GM12801 (cell line): Measurements from ENCODE around the gene TAB2.

Experiments used
- TF ChIP-seq, protein P1 (sequence below): IDR thresholded peaks from one replicate; pipeline ENCODE4 v1.5.1; 2011; ENCODE audit warnings: control low read depth; ENCODE audit not compliant: insufficient read length; ENCODE audit errors: extremely low read depth

TAB2 gene

DNA sequence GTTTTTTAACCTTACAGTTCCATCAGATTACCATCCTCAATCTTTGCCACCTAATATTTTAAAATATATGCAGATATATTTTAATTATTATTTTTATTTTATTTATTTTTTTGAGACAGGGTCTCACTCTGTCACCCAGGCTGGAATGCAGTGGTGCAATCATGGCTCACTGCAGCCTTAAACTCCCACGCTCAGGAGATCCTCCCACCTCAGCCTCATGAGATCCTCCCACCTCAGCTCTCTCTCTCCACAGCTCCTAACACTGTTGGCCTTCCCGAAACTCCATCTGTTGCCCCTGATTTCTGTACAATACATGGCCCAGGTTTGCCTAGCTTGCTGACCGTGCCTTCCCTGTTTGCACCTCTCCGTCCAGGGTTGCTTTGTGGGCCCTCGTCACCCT, 4.4 kb upstream of the TAB2 start:
- TF ChIP-seq, protein P1, sequence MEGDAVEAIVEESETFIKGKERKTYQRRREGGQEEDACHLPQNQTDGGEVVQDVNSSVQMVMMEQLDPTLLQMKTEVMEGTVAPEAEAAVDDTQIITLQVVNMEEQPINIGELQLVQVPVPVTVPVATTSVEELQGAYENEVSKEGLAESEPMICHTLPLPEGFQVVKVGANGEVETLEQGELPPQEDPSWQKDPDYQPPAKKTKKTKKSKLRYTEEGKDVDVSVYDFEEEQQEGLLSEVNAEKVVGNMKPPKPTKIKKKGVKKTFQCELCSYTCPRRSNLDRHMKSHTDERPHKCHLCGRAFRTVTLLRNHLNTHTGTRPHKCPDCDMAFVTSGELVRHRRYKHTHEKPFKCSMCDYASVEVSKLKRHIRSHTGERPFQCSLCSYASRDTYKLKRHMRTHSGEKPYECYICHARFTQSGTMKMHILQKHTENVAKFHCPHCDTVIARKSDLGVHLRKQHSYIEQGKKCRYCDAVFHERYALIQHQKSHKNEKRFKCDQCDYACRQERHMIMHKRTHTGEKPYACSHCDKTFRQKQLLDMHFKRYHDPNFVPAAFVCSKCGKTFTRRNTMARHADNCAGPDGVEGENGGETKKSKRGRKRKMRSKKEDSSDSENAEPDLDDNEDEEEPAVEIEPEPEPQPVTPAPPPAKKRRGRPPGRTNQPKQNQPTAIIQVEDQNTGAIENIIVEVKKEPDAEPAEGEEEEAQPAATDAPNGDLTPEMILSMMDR, result no peak

DNA sequence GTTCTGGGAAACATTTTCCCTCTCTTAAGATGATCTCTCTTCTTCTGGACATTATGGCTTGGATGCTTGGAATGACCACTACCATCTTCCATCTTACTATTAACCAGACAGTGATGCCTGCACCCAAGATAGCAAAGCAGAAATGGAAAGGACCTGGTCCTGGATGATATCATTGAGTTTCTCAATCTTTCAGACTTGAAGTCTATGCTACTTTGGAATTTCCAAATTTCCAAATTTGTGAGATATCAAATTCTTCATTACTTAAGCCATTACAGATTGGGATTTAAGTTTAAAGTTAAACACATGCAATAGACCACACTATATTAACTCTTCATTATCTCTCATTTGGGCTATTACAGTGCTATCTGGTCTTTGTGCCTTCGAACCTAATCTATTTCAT, 3.7 kb upstream of the TAB2 start:
- TF ChIP-seq, protein P1, result no peak

DNA sequence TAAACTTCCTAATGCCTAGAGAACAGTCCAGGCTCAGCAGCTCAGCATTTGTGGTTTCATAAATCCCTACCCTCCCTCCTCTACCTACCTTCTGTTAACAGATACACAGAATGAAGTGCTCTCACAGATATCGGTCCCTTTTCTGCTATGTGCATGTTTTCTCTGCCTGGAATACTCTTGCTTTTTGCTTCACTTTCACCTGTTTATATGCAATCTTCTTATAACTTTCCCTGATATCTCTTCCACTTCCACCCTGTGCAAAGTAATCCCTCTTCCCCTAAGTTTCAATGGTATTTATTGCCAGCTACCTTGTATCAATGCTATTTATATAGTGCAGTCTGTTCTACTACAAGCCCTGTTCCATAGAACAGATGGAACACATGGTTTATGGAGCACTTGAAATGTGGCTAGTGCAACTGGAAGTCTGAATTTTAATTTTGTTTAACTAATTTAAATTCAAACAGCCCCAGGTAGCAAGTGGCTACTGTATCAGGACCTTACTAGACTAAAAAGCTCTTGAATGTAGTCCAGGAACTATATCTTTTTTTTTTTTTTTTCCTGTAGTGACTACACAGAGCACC, 3.1 kb upstream of the TAB2 start:
- TF ChIP-seq, protein P1, result no peak

DNA sequence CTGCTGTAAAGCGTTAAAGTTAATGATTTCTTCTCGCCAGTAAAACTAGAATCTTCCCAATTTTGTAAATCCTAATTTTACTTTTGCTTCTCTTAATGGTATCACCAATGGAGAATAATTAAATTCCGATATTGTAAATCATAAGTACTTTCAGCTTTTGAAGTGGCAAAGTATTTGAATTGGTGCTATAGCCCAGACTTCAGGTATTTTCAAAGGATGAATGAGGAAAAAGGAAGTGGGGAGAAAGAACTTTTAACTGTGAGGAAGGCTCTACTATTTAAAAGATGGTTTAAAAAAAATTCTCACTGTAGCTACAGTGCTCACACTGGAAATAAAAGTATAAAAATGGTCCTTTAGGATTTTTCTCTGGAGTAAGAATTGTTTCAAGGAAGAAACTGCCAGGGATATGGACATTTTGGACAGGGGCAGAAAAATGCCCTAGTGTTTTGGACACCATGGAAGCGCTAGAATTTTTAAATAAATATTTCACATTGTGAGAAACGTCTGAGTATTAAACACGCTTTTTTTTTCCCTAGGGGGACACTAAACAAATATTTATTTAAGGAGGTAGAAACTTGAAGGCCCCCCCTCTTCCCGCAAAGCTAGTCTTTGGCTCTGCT, 1.3 kb upstream of the TAB2 start:
- TF ChIP-seq, protein P1, result no peak

DNA sequence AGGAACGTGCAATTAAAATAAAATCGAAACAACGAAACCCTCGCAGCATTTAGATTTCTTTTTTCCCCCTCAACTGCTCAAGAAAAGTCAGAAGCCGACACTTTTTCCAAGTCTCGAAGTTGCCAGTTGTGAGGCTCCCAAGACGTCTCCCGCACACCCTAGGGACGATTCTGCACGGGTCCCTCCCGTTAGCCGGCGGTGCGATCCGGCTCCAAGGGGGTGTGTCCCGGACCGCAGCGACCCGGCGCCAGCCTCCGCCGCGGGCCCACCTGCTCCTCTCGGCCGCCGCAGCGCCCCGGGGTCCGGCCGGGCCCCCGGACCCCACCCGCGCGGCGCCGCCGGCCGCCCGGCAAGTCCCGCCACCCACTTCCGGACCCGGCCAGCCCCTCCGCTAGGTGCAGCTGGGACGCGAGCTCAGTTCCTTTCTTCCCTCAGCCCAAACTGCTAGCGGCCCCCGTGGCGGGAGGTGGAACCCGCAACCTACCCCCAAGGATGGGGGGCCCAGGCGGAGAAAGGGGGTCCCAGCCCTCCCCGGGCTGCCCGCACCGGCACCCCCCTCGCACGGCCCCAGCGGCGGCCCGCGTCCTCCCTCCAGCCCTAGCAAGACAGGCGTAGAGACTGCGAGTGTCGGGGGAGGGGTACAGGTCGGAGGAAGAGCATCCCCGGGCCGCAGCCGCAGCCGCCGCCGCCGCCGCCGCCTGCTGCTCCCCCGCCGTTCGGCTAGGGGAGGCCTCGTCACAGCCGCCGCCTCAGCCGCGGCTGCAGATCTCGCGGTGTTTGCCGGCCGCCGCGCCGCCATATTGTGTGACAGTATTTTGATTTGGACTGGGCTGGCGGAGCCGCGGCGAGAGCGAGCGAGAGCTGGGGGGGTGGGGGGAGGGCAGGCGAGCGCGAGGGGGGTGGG, 520 bp upstream of the TAB2 start:
- TF ChIP-seq, protein P1, result no peak

DNA sequence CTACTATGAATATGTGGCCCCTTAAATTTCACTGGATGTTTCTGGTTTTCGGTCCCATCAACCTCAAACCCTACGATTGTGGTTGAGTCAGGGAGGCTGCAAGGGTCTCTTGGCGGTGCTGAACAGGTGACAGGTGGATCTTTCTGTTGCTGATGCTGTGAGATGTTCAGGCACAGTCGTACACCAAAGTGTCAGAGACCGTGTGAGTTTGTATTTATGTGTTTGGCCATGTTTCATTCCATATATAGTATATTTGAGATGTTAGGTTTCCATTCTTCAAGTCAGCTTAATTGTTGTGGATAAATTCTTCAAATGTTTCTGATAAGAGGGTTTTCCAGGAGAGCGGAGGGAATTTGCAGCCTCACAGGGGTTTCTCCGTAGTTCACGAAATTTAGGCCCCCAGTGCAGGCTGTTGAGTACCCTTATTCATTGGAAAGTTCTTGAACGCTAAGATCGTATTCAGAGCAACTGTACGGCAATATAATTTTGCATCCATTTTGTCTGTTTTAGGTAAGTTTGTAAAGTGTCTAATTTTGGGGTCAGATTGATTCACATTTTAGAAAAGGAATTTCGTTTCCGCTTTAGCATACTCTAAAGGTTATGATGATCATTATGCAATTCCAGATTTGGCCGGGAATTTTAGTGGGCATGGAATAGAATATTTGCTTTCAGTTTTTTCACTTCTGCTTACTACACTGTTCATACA, 1.2 kb downstream of the TAB2 start:
- TF ChIP-seq, protein P1, result no peak

DNA sequence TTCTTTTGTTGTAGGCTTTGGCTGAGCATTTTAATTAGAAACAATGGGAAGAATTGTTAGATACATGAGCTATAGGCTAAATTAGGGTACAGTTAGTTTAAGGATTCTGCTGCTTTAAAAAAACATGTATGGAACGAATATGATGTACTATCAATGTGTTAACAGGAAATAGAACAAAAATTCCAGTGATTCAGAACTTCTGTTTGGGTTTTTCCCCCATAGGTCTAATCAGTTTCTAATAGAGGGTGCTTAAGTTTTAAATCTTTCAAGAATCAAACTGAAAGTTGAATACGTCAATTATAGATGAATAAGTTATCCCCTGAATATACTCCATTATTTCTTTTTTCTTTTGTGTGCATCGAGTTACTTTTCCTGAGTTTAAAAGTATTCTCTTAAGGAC, 1.9 kb downstream of the TAB2 start:
- TF ChIP-seq, protein P1, result no peak
